GM12801 (cell line): ENCODE measurements around the gene IL24.

Experiments
- CTCF ChIP-seq: IDR thresholded peaks from one replicate; pipeline ENCODE4 v1.5.1; 2011; ENCODE audit warnings: control low read depth; ENCODE audit not compliant: insufficient read length; ENCODE audit errors: extremely low read depth

The IL24 gene

GRCh38 chr1:206900149-206900548, 2.9 kb downstream of the IL24 start:
- TF ChIP-seq CTCF: no peak

- TF ChIP-seq CTCF: no peak
These were observed 4.7 kb downstream of the IL24 start for GRCh38 chr1:206901944-206902343.

- TF ChIP-seq CTCF: no peak
These were observed 5.5 kb downstream of the IL24 start for GRCh38 chr1:206902702-206903101.

- no peak for TF ChIP-seq CTCF
These were observed 6.4 kb downstream of the IL24 start for GRCh38 chr1:206903687-206904086.

GRCh38 chr1:206904423-206905142, 7.3 kb downstream of the IL24 start:
- TF ChIP-seq CTCF: no peak

GRCh38 chr1:206905295-206906164, 8.3 kb downstream of the IL24 start:
- TF ChIP-seq CTCF: no peak

- TF ChIP-seq CTCF: no peak
These were observed 10.2 kb downstream of the IL24 start for GRCh38 chr1:206907304-206907991.
